Mesothelial cell of epicardium (in vitro differentiated cells): ENCODE measurements around the gene ADARB1. TPM values are rescaled to one million over a fixed set of nuclear protein-coding genes. Genes with fewer than 3 reads are reported as not detected.

Experiments used
- DNase-seq, 2 experiments: peaks; one replicate each; pipeline ENCODE4 v3.0.0; 2021; ENCODE audit warnings: low spot score in 2 of 2; ENCODE audit not compliant: unreplicated experiment in 2 of 2
- H3K27ac Mint-ChIP-seq: 2 replicates; pipeline ENCODE4 v1.8.0; 2021; ENCODE audit warnings: mixed read lengths
- H3K27me3 Mint-ChIP-seq: 2 replicates; pipeline ENCODE4 v1.8.0; 2021; ENCODE audit warnings: low read depth, mixed read lengths
- H3K36me3 Mint-ChIP-seq: 2 replicates; pipeline ENCODE4 v1.8.0; 2021; ENCODE audit warnings: mixed read lengths
- H3K4me1 Mint-ChIP-seq: 2 replicates; pipeline ENCODE4 v1.8.0; 2021; ENCODE audit warnings: mixed read lengths
- H3K4me3 Mint-ChIP-seq: 2 replicates; pipeline ENCODE4 v1.8.0; 2021; ENCODE audit warnings: mild to moderate bottlenecking, moderate library complexity, mixed read lengths
- H3K9me3 Mint-ChIP-seq: 2 replicates; pipeline ENCODE4 v1.8.0; 2021; ENCODE audit warnings: mixed read lengths
- CTCF ChIP-seq: fragments of 200-600 bp; sonication (generic); IDR thresholded peaks from one replicate; pipeline ENCODE4 v1.5.0; 2021; ENCODE audit warnings: antibody characterized with exemption; ENCODE audit not compliant: unreplicated experiment
- total RNA-seq: library from RNA; stranded (reverse); gene quantifications from 3 replicates; pipeline ENCODE4 v1.2.1, GENCODE V29; 2021

The ADARB1 gene
- total RNA-seq, 1 donor from 2014 or later, result 26.5 TPM

GRCh38 chr21:45156459-45156858 is 82.1 kb downstream of the ADARB1 start:
- Mint-ChIP-seq H3K27me3 (no peaks in the 10 kb centered on the region), H3K4me1 (peaks cover 30% of the 10 kb centered on the region), H3K4me3 (no peak overlapping the region), H3K9me3 (no peaks in the 10 kb centered on the region), H3K36me3 (no peaks in the 10 kb centered on the region), H3K27ac (no peak overlapping the region)
- TF ChIP-seq CTCF, result no peak
- DNase-seq, result no peak

GRCh38 chr21:45157932-45158331 is 83.6 kb downstream of the ADARB1 start:
- Mint-ChIP-seq H3K27ac (no peak overlapping the region), H3K4me1 (peaks cover 16% of the 10 kb centered on the region), H3K9me3 (no peaks in the 10 kb centered on the region), H3K36me3 (no peaks in the 10 kb centered on the region), H3K4me3 (no peak overlapping the region), H3K27me3 (no peaks in the 10 kb centered on the region)
- no peak for TF ChIP-seq CTCF
- no peak for DNase-seq

- no peaks in the 10 kb centered on the region for H3K36me3 Mint-ChIP-seq
- TF ChIP-seq CTCF, result no peak
- no peak overlapping the region for H3K4me3 Mint-ChIP-seq
- DNase-seq, result no peak
- no peaks in the 10 kb centered on the region for H3K9me3 Mint-ChIP-seq
- peaks cover 12% of the 10 kb centered on the region for H3K4me1 Mint-ChIP-seq
- no peaks in the 10 kb centered on the region for H3K27me3 Mint-ChIP-seq
- no peak overlapping the region for H3K27ac Mint-ChIP-seq
Observed at GRCh38 chr21:45158491-45159423, 84.4 kb downstream of the ADARB1 start.

- Mint-ChIP-seq H3K27ac (no peak overlapping the region), H3K27me3 (no peaks in the 10 kb centered on the region), H3K4me3 (no peak overlapping the region), H3K36me3 (no peaks in the 10 kb centered on the region), H3K9me3 (no peaks in the 10 kb centered on the region), H3K4me1 (peaks cover 6% of the 10 kb centered on the region)
- DNase-seq, result no peak
- TF ChIP-seq CTCF, result no peak
Observed at GRCh38 chr21:45160198-45160597, 85.8 kb downstream of the ADARB1 start.

- Mint-ChIP-seq H3K4me1 (peaks cover 6% of the 10 kb centered on the region), H3K27me3 (no peaks in the 10 kb centered on the region), H3K36me3 (no peaks in the 10 kb centered on the region), H3K9me3 (no peaks in the 10 kb centered on the region), H3K27ac (no peak overlapping the region), H3K4me3 (no peak overlapping the region)
- DNase-seq, result no peak
- no peak for TF ChIP-seq CTCF
Observed at GRCh38 chr21:45161038-45161945, 86.9 kb downstream of the ADARB1 start.
